K562 (cell line): ENCODE measurements around the gene ZER1. TPM values are rescaled to one million over a fixed set of nuclear protein-coding genes. Genes with fewer than 3 reads are reported as not detected.

Experiments used
- CBFA2T2 ChIP-seq: fragments of 450-650 bp; conservative IDR thresholded peaks from 2 replicates; pipeline ENCODE4 v1.6.1; 2017; ENCODE audit warnings: mild to moderate bottlenecking
- CCAR2 ChIP-seq: fragments of 200-400 bp; formaldehyde crosslinking; IDR thresholded peaks from 2 replicates; pipeline ENCODE4 v1.6.1; 2017; ENCODE audit warnings: mild to moderate bottlenecking, low read depth, low read length
- DDX20 ChIP-seq: fragments of 450-650 bp; IDR thresholded peaks from 2 replicates; pipeline ENCODE4 v1.6.1; 2016; ENCODE audit warnings: missing genetic modification characterization, low read depth, mild to moderate bottlenecking, missing compliant biosample characterization, moderate library complexity
- DEAF1 ChIP-seq: fragments of 450-650 bp; formaldehyde crosslinking; IDR thresholded peaks from 2 replicates; pipeline ENCODE4 v1.4.0; 2020; ENCODE audit warnings: mild to moderate bottlenecking, moderate library complexity
- E4F1 ChIP-seq: fragments of 250-450 bp; sonication (Bioruptor Pico); IDR thresholded peaks from 2 replicates; pipeline ENCODE4 v1.5.0; 2021; ENCODE audit warnings: mild to moderate bottlenecking, borderline replicate concordance
- ETS2 ChIP-seq: IDR thresholded peaks from 2 replicates; pipeline ENCODE4 v1.6.1; 2016; ENCODE audit warnings: borderline replicate concordance, missing genetic modification characterization, mild to moderate bottlenecking, moderate library complexity, missing compliant biosample characterization; ENCODE audit not compliant: poor library complexity, severe bottlenecking
- HCFC1 ChIP-seq: IDR thresholded peaks from 2 replicates; pipeline ENCODE4 v1.6.1; 2012; ENCODE audit warnings: low read depth, low read length, improper control_type of control experiment
- KDM2B ChIP-seq: fragments of 250-450 bp; sonication (Bioruptor Pico); IDR thresholded peaks from 2 replicates; pipeline ENCODE4 v1.8.0; 2021; ENCODE audit warnings: mild to moderate bottlenecking, moderate library complexity
- MTF1 ChIP-seq: fragments of 250-450 bp; sonication (Bioruptor Pico); IDR thresholded peaks from 2 replicates; pipeline ENCODE4 v1.9.0; 2021; ENCODE audit warnings: moderate library complexity, mild to moderate bottlenecking, inconsistent platforms, borderline replicate concordance
- NCOA6 ChIP-seq: fragments of 450-650 bp; IDR thresholded peaks from 2 replicates; pipeline ENCODE4 v1.6.1; 2017; ENCODE audit warnings: mild to moderate bottlenecking
- PHB2 ChIP-seq: fragments of 450-650 bp; IDR thresholded peaks from 2 replicates; pipeline ENCODE4 v1.6.1; 2017; ENCODE audit warnings: low read depth
- PHF21A ChIP-seq: fragments of 450-650 bp; IDR thresholded peaks from 2 replicates; pipeline ENCODE4 v1.6.1; 2017; ENCODE audit warnings: low read depth, borderline replicate concordance
- PHTF2 ChIP-seq: fragments of 250-450 bp; sonication (Bioruptor Pico); IDR thresholded peaks from 2 replicates; pipeline ENCODE4 v1.5.0; 2021; ENCODE audit warnings: mild to moderate bottlenecking
- POLR3A ChIP-seq: IDR thresholded peaks from 2 replicates; pipeline ENCODE4 v1.6.1; 2011; ENCODE audit warnings: borderline replicate concordance, mild to moderate bottlenecking, moderate library complexity; ENCODE audit not compliant: insufficient read length, insufficient read depth; ENCODE audit errors: extremely low read depth
- PTTG1 ChIP-seq: fragments of 450-650 bp; IDR thresholded peaks from 2 replicates; pipeline ENCODE4 v1.6.1; 2016; ENCODE audit warnings: low read depth, mild to moderate bottlenecking, missing genetic modification characterization, missing compliant biosample characterization
- RB1 ChIP-seq: fragments of 450-650 bp; IDR thresholded peaks from 2 replicates; pipeline ENCODE4 v1.6.1; 2017; ENCODE audit warnings: low read depth, mild to moderate bottlenecking
- SAP30 ChIP-seq: fragments of 200-600 bp; sonication (generic); IDR thresholded peaks from 2 replicates; pipeline ENCODE4 v1.6.1; 2012; ENCODE audit warnings: borderline replicate concordance, low read depth, mild to moderate bottlenecking, moderate library complexity, low read length, control low read depth, inconsistent platforms; ENCODE audit not compliant: insufficient read depth, poor library complexity, severe bottlenecking
- SIN3B ChIP-seq: fragments of 450-650 bp; IDR thresholded peaks from 2 replicates; pipeline ENCODE4 v1.6.1; 2017; ENCODE audit warnings: low read depth, mild to moderate bottlenecking, moderate library complexity
- WHSC1 ChIP-seq: IDR thresholded peaks from one replicate; pipeline ENCODE4 v1.6.1; 2012; ENCODE audit warnings: low read length, control low read depth, inconsistent platforms
- ZNF143 ChIP-seq: sonication (generic); formaldehyde crosslinking; IDR thresholded peaks from 2 replicates; pipeline ENCODE4 v1.9.0; 2022; ENCODE audit warnings: mild to moderate bottlenecking, missing genetic modification reagents
- ZNF507 ChIP-seq: conservative IDR thresholded peaks from 2 replicates; pipeline ENCODE4 v1.6.1; 2017; ENCODE audit warnings: missing genetic modification characterization, missing compliant biosample characterization
- ZNF583 ChIP-seq: fragments of 250-450 bp; sonication (Bioruptor Pico); IDR thresholded peaks from 2 replicates; pipeline ENCODE4 v1.4.0; 2020
- polyA plus RNA-seq, 8 experiments: library from polyadenylated mRNA; depleted of rRNA in 4 of 8; stranded (reverse) in 5 of 8; unstranded in 3 of 8; fragments of >200 nt; fragmentation: Nextera tagmentation in 2 of 8; fragmentation: Illumina TruSeq in 1 of 8; extraction: Ambion mirVana in 2 of 8; extraction: Trizol in 1 of 8; gene quantifications; 2 replicates each; pipeline versions ENCODE4 v1.2.1 to v1.2.3, GENCODE V29; 2011 to 2014; ENCODE audit warnings: inconsistent platforms in 1 of 8, missing spikeins in 1 of 8
- total RNA-seq, 7 experiments: library from RNA; depleted of rRNA in 6 of 7; stranded (reverse); fragments of >200 nt in 6 of 7; fragmentation: Illumina TruSeq in 2 of 7; extraction: Trizol in 2 of 7; gene quantifications; 2 replicates each; pipeline versions ENCODE4 v1.2.1 to v1.2.3, GENCODE V29; 2011 to 2021; ENCODE audit warnings: low replicate concordance in 1 of 7
- TF ChIP-seq, protein P1 (sequence below): fragments of 450-650 bp; IDR thresholded peaks from 2 replicates; pipeline ENCODE4 v1.6.1; 2016; ENCODE audit warnings: low read depth, mild to moderate bottlenecking, moderate library complexity
- TF ChIP-seq, protein P2 (sequence below): fragments of 250-450 bp; sonication (Bioruptor Pico); IDR thresholded peaks from 2 replicates; pipeline ENCODE4 v1.8.0; 2021; ENCODE audit warnings: moderate library complexity, mild to moderate bottlenecking, inconsistent platforms

The ZER1 gene
- total and polyA plus RNA-seq, 9 of the 15 experiments (the other 6 are each of a cell fraction or from before 2014, with no cell fraction given), result 0.07 to 10.7 (median 6.2) TPM

GRCh38 chr9:128733256-128733655 lies 38.5 kb downstream of the ZER1 start (continued):
- TF ChIP-seq SAP30, result no peak
- TF ChIP-seq POLR3A, result no peak
- no peak for TF ChIP-seq CBFA2T2
- TF ChIP-seq PHB2, result no peak
- TF ChIP-seq ZNF507 (tag), result no peak
- TF ChIP-seq CCAR2, result no peak
- no peak for TF ChIP-seq PHTF2 (CRISPR knock-in tag)
- TF ChIP-seq PTTG1, result no peak
- no peak for TF ChIP-seq MTF1 (CRISPR knock-in tag)
- 0 out of 2 replicates have a peak, but pooled peaks have one; percentile 17 for TF ChIP-seq ZNF583 (CRISPR knock-in tag)
- TF ChIP-seq DEAF1 (CRISPR knock-in tag), result peak; percentile 81
- TF ChIP-seq PHF21A, result no peak; the same call in 1 of the 2 replicates
- TF ChIP-seq, protein P1, sequence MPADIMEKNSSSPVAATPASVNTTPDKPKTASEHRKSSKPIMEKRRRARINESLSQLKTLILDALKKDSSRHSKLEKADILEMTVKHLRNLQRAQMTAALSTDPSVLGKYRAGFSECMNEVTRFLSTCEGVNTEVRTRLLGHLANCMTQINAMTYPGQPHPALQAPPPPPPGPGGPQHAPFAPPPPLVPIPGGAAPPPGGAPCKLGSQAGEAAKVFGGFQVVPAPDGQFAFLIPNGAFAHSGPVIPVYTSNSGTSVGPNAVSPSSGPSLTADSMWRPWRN, result no peak
- TF ChIP-seq DDX20 (tag), result no peak
- no peak for TF ChIP-seq ZNF143
- peak; percentile 48; the same call in 1 of the 2 replicates for TF ChIP-seq HCFC1
- TF ChIP-seq SIN3B, result 0 out of 2 replicates have a peak, but pooled peaks have one; percentile 17
- TF ChIP-seq NCOA6, result no peak
- no peak for TF ChIP-seq ETS2 (tag)
- TF ChIP-seq RB1, result peak; percentile 65
- no peak for TF ChIP-seq KDM2B
- no peak for TF ChIP-seq E4F1 (CRISPR knock-in tag)
- TF ChIP-seq, protein P2, sequence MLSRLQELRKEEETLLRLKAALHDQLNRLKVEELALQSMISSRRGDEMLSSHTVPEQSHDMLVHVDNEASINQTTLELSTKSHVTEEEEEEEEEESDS, result no peak
- no peak for TF ChIP-seq WHSC1
